Measurements from ENCODE around the gene RNF149. TPM values are rescaled to one million over a fixed set of nuclear protein-coding genes. Genes with fewer than 3 reads are reported as not detected.

RNF149 gene
- total and polyA plus RNA-seq, 10 donors, result 31.8 to 398 (median 211) TPM

DNA sequence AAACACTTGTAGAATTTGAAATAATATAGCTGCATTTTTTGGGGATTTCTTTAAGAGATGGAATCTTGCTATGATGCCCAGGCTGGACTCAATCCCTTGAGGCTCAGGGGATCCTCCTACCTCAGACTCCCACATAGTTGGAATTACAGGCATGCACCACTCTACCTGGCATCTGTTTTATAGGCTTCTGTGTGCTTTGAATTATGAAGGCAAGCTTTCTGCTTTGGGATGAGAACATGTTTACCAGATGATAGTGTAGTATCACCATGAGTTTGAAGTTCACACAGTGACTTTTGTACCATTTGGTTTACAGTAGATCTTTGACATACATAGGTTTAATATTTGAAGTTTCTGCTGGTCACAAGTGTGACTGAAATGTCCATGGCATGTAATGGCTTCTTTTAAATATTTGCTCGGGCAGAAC is 45.1 kb downstream of the RNF149 start:
- H3K36me3 ChIP-seq, result peaks cover 0 to 100% (median 67%) of the 10 kb centered on the region in 6 donors
- TF ChIP-seq, protein P1, sequence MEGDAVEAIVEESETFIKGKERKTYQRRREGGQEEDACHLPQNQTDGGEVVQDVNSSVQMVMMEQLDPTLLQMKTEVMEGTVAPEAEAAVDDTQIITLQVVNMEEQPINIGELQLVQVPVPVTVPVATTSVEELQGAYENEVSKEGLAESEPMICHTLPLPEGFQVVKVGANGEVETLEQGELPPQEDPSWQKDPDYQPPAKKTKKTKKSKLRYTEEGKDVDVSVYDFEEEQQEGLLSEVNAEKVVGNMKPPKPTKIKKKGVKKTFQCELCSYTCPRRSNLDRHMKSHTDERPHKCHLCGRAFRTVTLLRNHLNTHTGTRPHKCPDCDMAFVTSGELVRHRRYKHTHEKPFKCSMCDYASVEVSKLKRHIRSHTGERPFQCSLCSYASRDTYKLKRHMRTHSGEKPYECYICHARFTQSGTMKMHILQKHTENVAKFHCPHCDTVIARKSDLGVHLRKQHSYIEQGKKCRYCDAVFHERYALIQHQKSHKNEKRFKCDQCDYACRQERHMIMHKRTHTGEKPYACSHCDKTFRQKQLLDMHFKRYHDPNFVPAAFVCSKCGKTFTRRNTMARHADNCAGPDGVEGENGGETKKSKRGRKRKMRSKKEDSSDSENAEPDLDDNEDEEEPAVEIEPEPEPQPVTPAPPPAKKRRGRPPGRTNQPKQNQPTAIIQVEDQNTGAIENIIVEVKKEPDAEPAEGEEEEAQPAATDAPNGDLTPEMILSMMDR (IDR thresholded peaks at IDR 0.05 in 8 of 11, conservative IDR thresholded peaks at IDR 0.05 in 3 of 11), result no peak
- TF ChIP-seq POLR2A (IDR thresholded peaks at IDR 0.05), result no peak
- no peak for TF ChIP-seq POLR2AphosphoS5 (IDR thresholded peaks at IDR 0.05)

DNA sequence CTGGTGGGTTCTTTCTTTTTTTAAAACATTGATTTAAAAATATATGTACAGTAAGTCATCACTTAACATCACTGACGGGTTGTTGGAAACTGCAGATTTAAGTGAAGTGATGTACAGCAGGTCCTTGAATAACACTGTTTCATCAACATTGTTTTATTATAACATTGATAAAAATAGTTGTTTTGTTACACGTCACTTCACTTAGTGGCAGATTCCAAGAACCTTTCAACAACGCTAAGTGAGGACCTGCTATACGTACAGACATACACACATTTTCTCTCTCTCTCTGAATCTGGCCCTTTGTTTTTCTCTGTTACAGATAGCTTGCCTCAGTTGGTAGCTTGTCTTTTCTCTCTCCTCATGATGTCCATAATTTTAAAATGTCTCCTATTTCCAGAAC is 46.4 kb downstream of the RNF149 start:
- no peaks in the 10 kb centered on the region for H3K27me3 ChIP-seq (replicated peaks in 1 of 7)
- H3K27ac ChIP-seq, result no peak overlapping the region
- DNase-seq, result no peak
- intact Hi-C loops (cut with DNase I; ENCODE audit: low total_unique reads), result no loop called here
- WGBS, 5 donors, result 78 to 98% (median 94%) methylated on average over 4 of the region's 4 CpGs
- no peak overlapping the region for H3K4me3 ChIP-seq
- peaks cover 0 to 100% (median 66%) of the 10 kb centered on the region in 6 donors for H3K36me3 ChIP-seq
- H3K9me3 ChIP-seq, result no peaks in the 10 kb centered on the region
- peaks cover 0 to 37% (median 0%) of the 10 kb centered on the region in 6 donors for H3K4me1 ChIP-seq
- TF ChIP-seq POLR2A (IDR thresholded peaks at IDR 0.05), result no peak
- TF ChIP-seq, protein P1 (IDR thresholded peaks at IDR 0.05 in 8 of 11, conservative IDR thresholded peaks at IDR 0.05 in 3 of 11), result no peak
- TF ChIP-seq POLR2AphosphoS5 (IDR thresholded peaks at IDR 0.05), result no peak

More for the DNA sequence above, 45.1 kb downstream of the RNF149 start:
- no peak overlapping the region for H3K27ac ChIP-seq
- H3K4me1 ChIP-seq, result peaks cover 0 to 39% (median 2%) of the 10 kb centered on the region in 6 donors
- 79 to 100% (median 94%) methylated on average over 1 of the region's 1 CpG for WGBS, 5 donors
- no peaks in the 10 kb centered on the region for H3K27me3 ChIP-seq (replicated peaks in 1 of 7)
- intact Hi-C loops (cut with DNase I; ENCODE audit: low total_unique reads), result no loop called here
- H3K4me3 ChIP-seq, result no peak overlapping the region
- H3K9me3 ChIP-seq, result no peaks in the 10 kb centered on the region
- DNase-seq, result no peak

DNA sequence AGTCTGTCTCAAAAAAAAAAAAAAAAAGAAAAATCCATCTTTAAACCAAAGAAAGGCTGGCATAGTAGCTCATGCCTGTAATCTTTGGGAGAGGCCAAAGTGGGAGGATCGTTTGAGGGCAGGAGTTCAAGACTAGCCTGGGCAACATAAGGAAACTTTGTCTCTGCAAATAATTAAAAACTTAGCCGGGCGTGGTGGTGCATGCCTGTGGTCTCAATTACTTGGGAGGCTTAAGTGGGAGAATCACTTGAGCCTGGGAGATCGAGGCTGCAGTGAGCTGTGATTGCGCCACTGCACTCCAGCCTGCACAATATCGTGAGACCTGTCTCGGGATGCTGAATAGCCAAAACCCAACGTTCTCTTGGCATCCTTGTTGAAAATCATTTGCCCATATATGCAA is 49.7 kb downstream of the RNF149 start:
- peaks cover 0 to 94% (median 38%) of the 10 kb centered on the region in 6 donors for H3K36me3 ChIP-seq
- DNase-seq, result no peak
- 92 to 97% (median 96%) methylated on average over 8 of the region's 8 CpGs for WGBS, 5 donors
- no peak overlapping the region for H3K27ac ChIP-seq
- TF ChIP-seq, protein P1 (IDR thresholded peaks at IDR 0.05 in 8 of 11, conservative IDR thresholded peaks at IDR 0.05 in 3 of 11), result no peak
- TF ChIP-seq POLR2A (IDR thresholded peaks at IDR 0.05), result no peak
- TF ChIP-seq POLR2AphosphoS5 (IDR thresholded peaks at IDR 0.05), result no peak
- intact Hi-C loops (cut with DNase I; ENCODE audit: low total_unique reads), result loop anchor here (10.0 kb wide), 1 partner anchor 46 kb away; the partner anchor contains the start of gene RNF149
- no peaks in the 10 kb centered on the region for H3K27me3 ChIP-seq (replicated peaks in 1 of 7)
- peaks cover 17 to 71% (median 29%) of the 10 kb centered on the region in 6 donors for H3K4me1 ChIP-seq
- H3K4me3 ChIP-seq, result no peak overlapping the region
- no peaks in the 10 kb centered on the region for H3K9me3 ChIP-seq

DNA sequence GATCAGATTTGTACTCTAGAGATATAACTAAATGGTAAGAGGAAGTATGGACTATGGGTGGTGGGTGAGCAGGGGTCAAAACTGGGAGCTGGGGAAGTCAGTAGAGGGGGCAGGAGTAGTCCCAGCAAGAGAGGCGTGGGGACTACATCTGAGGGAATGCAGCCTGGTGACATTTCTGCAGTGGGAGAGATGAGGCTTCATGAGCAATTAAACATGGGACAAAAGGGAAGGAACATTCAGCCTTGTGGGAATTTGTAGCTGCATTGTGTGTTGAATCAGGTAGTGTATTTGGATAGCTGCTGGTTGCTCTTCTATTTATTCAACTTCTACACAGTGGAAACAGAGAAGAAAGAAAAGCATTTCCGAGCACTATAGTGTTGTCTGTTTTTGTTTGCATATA is 52.2 kb downstream of the RNF149 start:
- H3K27ac ChIP-seq, result peak overlapping the region in 2 of 8 donors; percentile 9 to 14
- 88 to 96% (median 93%) methylated on average over 2 of the region's 2 CpGs for WGBS, 5 donors
- no peak for TF ChIP-seq POLR2AphosphoS5 (IDR thresholded peaks at IDR 0.05)
- no peak for TF ChIP-seq POLR2A (IDR thresholded peaks at IDR 0.05)
- TF ChIP-seq, protein P1 (IDR thresholded peaks at IDR 0.05 in 8 of 11, conservative IDR thresholded peaks at IDR 0.05 in 3 of 11), result no peak
- H3K36me3 ChIP-seq, result peaks cover 0 to 69% (median 22%) of the 10 kb centered on the region in 6 donors
- no peaks in the 10 kb centered on the region for H3K27me3 ChIP-seq (replicated peaks in 1 of 7)
- peaks cover 19 to 86% (median 44%) of the 10 kb centered on the region in 6 donors for H3K4me1 ChIP-seq
- intact Hi-C loops (cut with DNase I; ENCODE audit: low total_unique reads), result loop anchor here (10.0 kb wide), 1 partner anchor 48 kb away; the partner anchor contains the start of gene RNF149
- no peak overlapping the region for H3K4me3 ChIP-seq
- H3K9me3 ChIP-seq, result no peaks in the 10 kb centered on the region
- DNase-seq, result no peak
